Endothelial cell of umbilical vein (primary cell): ENCODE results near the gene GAB2. TPM values are rescaled to one million over a fixed set of nuclear protein-coding genes. Genes with fewer than 3 reads are reported as not detected.

Experiments
- BruUV-seq: library from RNA; stranded (reverse); fragments of 400-500 nt; replicated peaks from 2 replicates; lab custom pipeline; 2021; lab: Mats Ljungman, UMichigan
- CTCF ChIA-PET: fragments of 300-600, 350-600 bp; sonication (Branson Sonifier 250); formaldehyde crosslinking; loops from one replicate; lab custom pipeline; 2021; ENCODE audit warnings: antibody characterized with exemption, inconsistent platforms; lab: Charles Lee
- POLR2A ChIA-PET: fragments of 300-600, 350-600 bp; sonication (Branson Sonifier 250); formaldehyde crosslinking; loops from one replicate; lab custom pipeline; 2021; ENCODE audit warnings: antibody characterized with exemption, inconsistent platforms; lab: Charles Lee
- DNase-seq: peaks from one replicate; pipeline ENCODE4 v3.0.0-alpha.2; 2011; ENCODE audit warnings: low read depth, low spot score
- FAIRE-seq: peaks from 2 replicates; lab custom pipeline; 2011; peaks lifted over from hg19 to GRCh38; lab: Jason Lieb, UNC
- H2AFZ ChIP-seq: 2 replicates; pipeline ENCODE4 v1.6.0; 2012; ENCODE audit warnings: low read depth, low read length, control low read depth, inconsistent platforms
- H3K27ac ChIP-seq: 2 replicates; pipeline ENCODE4 v1.5.1; 2011; ENCODE audit warnings: low read depth, mild to moderate bottlenecking, control low read depth, low read length, moderate library complexity; ENCODE audit not compliant: insufficient read depth
- H3K27me3 ChIP-seq, 2 experiments: 2 replicates each; pipeline versions ENCODE4 v1.6.0 to v1.6.1; 2011; ENCODE audit warnings: low read length in 2 of 2, mixed read lengths in 1 of 2; ENCODE audit not compliant: control insufficient read depth in 2 of 2, insufficient read depth in 2 of 2
- H3K36me3 ChIP-seq, 2 experiments: 2 replicates in 1 of 2; 3 replicates in 1 of 2; pipeline ENCODE4 v1.5.1; 2011; ENCODE audit warnings: low read length in 2 of 2, mild to moderate bottlenecking in 1 of 2, moderate library complexity in 1 of 2; ENCODE audit not compliant: control insufficient read depth in 2 of 2, insufficient read depth in 2 of 2; ENCODE audit errors: extremely low read depth in 1 of 2
- H3K4me1 ChIP-seq: 3 replicates; pipeline ENCODE4 v1.5.1; 2011; ENCODE audit warnings: mild to moderate bottlenecking, low read length; ENCODE audit not compliant: control insufficient read depth, insufficient read depth; ENCODE audit errors: extremely low read depth
- H3K4me2 ChIP-seq: 2 replicates; pipeline ENCODE4 v1.6.1; 2011; ENCODE audit warnings: low read length, control low read depth, mixed read lengths; ENCODE audit not compliant: insufficient read depth
- H3K4me3 ChIP-seq, 3 experiments: fragments of 200-600 bp in 1 of 3; sonication (generic), shearing (Covaris generic) in 1 of 3; replicated peaks in 1 of 3; 2 replicates each; pipeline ENCODE4 v1.5.1; 2011 to 2016; ENCODE audit warnings: control low read depth in 3 of 3, low read length in 3 of 3, mild to moderate bottlenecking in 2 of 3, inconsistent platforms in 1 of 3, low read depth in 1 of 3, moderate library complexity in 1 of 3; ENCODE audit not compliant: insufficient read depth in 1 of 3
- H3K79me2 ChIP-seq: 2 replicates; pipeline ENCODE4 v1.6.0; 2012; ENCODE audit warnings: low read length, inconsistent platforms; ENCODE audit not compliant: control insufficient read depth, insufficient read depth
- H3K9ac ChIP-seq: replicated peaks from 2 replicates; pipeline ENCODE3; 2011; ENCODE audit warnings: low read length, control low read depth; ENCODE audit not compliant: insufficient read depth; ENCODE audit errors: extremely low read depth
- H3K9me1 ChIP-seq: replicated peaks from 3 replicates; pipeline ENCODE4 v1.6.0; 2011; ENCODE audit warnings: mild to moderate bottlenecking, low read length; ENCODE audit not compliant: control insufficient read depth, insufficient read depth; ENCODE audit errors: extremely low read depth
- H3K9me3 ChIP-seq: replicated peaks from 2 replicates; pipeline ENCODE4 v1.5.1; 2012; ENCODE audit warnings: low read length, inconsistent platforms; ENCODE audit not compliant: control insufficient read depth, insufficient read depth
- H4K20me1 ChIP-seq: replicated peaks from 2 replicates; pipeline ENCODE3; 2011; ENCODE audit warnings: mild to moderate bottlenecking, low read length; ENCODE audit not compliant: control insufficient read depth, insufficient read depth; ENCODE audit errors: extremely low read depth
- CTCF ChIP-seq, 2 donors: IDR thresholded peaks; 1 replicate in 1 of 2; 2 replicates in 1 of 2; pipeline ENCODE4 v1.5.1; 2011; ENCODE audit warnings: low read length in 2 of 2, mild to moderate bottlenecking in 2 of 2, moderate library complexity in 2 of 2, control low read depth in 1 of 2, inconsistent platforms in 1 of 2, low read depth in 1 of 2; ENCODE audit not compliant: insufficient read depth in 1 of 2; ENCODE audit errors: extremely low read depth in 1 of 2
- EZH2 ChIP-seq: IDR thresholded peaks from 2 replicates; pipeline ENCODE4 v1.6.1; 2012; ENCODE audit warnings: borderline replicate concordance, low read depth, mild to moderate bottlenecking, moderate library complexity, low read length, inconsistent platforms; ENCODE audit not compliant: severe bottlenecking
- FOS ChIP-seq: IDR thresholded peaks from 2 replicates; pipeline ENCODE4 v1.6.1; 2011; ENCODE audit warnings: mild to moderate bottlenecking, low read length, moderate library complexity, borderline replicate concordance; ENCODE audit not compliant: insufficient read depth
- GATA2 ChIP-seq: IDR thresholded peaks from 2 replicates; pipeline ENCODE4 v1.7.0; 2011; ENCODE audit warnings: low read depth, mild to moderate bottlenecking, moderate library complexity, mixed read lengths, low read length; ENCODE audit not compliant: insufficient read length, insufficient read depth
- JUN ChIP-seq: IDR thresholded peaks from 2 replicates; pipeline ENCODE4 v1.6.1; 2011; ENCODE audit warnings: borderline replicate concordance, low read depth; ENCODE audit not compliant: insufficient read length, insufficient read depth
- MAX ChIP-seq: IDR thresholded peaks from 2 replicates; pipeline ENCODE4 v1.6.1; 2011; ENCODE audit not compliant: insufficient read depth, insufficient read length
- MYC ChIP-seq: IDR thresholded peaks from one replicate; pipeline ENCODE4 v1.6.1; 2011; ENCODE audit warnings: mild to moderate bottlenecking, low read depth, low read length
- POLR2A ChIP-seq: IDR thresholded peaks from 2 replicates; pipeline ENCODE4 v1.6.1; 2012; ENCODE audit warnings: low read depth, mild to moderate bottlenecking, control low read depth, low read length
- POLR2AphosphoS5 ChIP-seq: IDR thresholded peaks from 2 replicates; pipeline ENCODE4 v1.6.1; 2012; ENCODE audit warnings: low read depth, mild to moderate bottlenecking, control low read depth, low read length, moderate library complexity; ENCODE audit not compliant: insufficient read depth
- dilution Hi-C: fragments of 300-500 bp; cut with MboI; formaldehyde crosslinking; loops from one replicate; pipeline ENCODE4 v1.15.0; 2019; ENCODE audit warnings: low sequenced_read_pairs; ENCODE audit not compliant: extremely low pct_ligation_motif_present
- intact Hi-C: fragments of 100-400 bp; cut with micrococcal nuclease; formaldehyde crosslinking; loops from one replicate; pipeline ENCODE4 v1.10.0; 2022
- polyA plus RNA-seq, 4 experiments: library from polyadenylated mRNA; depleted of rRNA in 3 of 4; stranded (reverse) in 3 of 4; unstranded in 1 of 4; fragments of >200 nt; gene quantifications; 2 replicates each; pipeline versions ENCODE4 v1.2.1 to v1.2.3, GENCODE V29; 2011 to 2012; ENCODE audit warnings: missing spikeins in 1 of 4
- total RNA-seq: library from RNA; stranded (reverse); gene quantifications from 2 replicates; pipeline ENCODE4 v1.2.3, GENCODE V29; 2021

GAB2 gene
- total and polyA plus RNA-seq, 2 donors (not counting 3 experiments of a cell fraction or from before 2014, with no cell fraction given) = 19.6 to 39.6 TPM

- no peaks in the 10 kb centered on the region for H3K9me3 ChIP-seq
- H3K4me3 ChIP-seq = no peak overlapping the region
- no peaks in the 10 kb centered on the region for H4K20me1 ChIP-seq
- no peak overlapping the region for H2AFZ ChIP-seq
- CTCF ChIA-PET = interaction anchor here (1.4 kb wide), 1 partner anchor 14 kb away, joined by 5 read pairs; no protein-coding TSS in a partner anchor
- H3K27me3 ChIP-seq = no peaks in the 10 kb centered on the region
- H3K4me2 ChIP-seq = no peak overlapping the region
- H3K9me1 ChIP-seq = peaks cover 2% of the 10 kb centered on the region
- no peaks in the 10 kb centered on the region for H3K79me2 ChIP-seq
- no peak overlapping the region for H3K9ac ChIP-seq
- no TSS peak for BruUV-seq
- POLR2A ChIA-PET = no interaction called here
- H3K27ac ChIP-seq = no peak overlapping the region
- dilution Hi-C loops = no loop called here
- intact Hi-C loops = no loop called here
- TF ChIP-seq CTCF (IDR thresholded peaks at IDR 0.05; ENCODE audit: extremely low read depth in 1 of 2, insufficient read depth in 1 of 2, low read depth in 1 of 2, low read length in 2 of 2) (no peak), FOS (no peak), MAX (no peak), POLR2A (no peak), GATA2 (no peak), EZH2 (no peak), JUN (no peak), POLR2AphosphoS5 (no peak), MYC (no peak)
- no peak for DNase-seq
- H3K4me1 ChIP-seq = no peaks in the 10 kb centered on the region
- no peak for FAIRE-seq
- no peaks in the 10 kb centered on the region for H3K36me3 ChIP-seq
Measured at GRCh38 chr11:78262691-78263090, 154.9 kb downstream of the GAB2 start.
